ENCODE results near the gene SLC35A2.

SLC35A2 gene

DNA sequence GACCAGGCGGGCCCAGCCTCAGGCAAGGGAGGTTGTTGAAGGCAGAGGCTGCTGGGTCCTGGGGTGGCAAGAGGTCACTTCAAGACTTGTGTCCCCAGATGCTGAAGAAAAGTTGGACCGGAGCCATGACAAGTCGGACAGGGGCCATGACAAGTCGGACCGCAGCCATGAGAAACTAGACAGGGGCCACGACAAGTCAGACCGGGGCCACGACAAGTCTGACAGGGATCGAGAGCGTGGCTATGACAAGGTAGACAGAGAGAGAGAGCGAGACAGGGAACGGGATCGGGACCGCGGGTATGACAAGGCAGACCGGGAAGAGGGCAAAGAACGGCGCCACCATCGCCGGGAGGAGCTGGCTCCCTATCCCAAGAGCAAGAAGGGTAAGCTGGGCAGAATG, 9.3 kb downstream of the SLC35A2 start:
- Mint-ChIP-seq H3K36me3 (ENCODE audit: low read depth) (peaks cover 28% of the 10 kb centered on the region), H3K27me3 (ENCODE audit: low read depth, poor library complexity) (peaks cover 3% of the 10 kb centered on the region), H3K9me3 (peaks cover 33% of the 10 kb centered on the region), H3K4me1 (peaks cover 7% of the 10 kb centered on the region), H3K27ac (peak overlapping the region; percentile 94), H3K4me3 (no peak overlapping the region)
- DNase-seq: no peak
- TF ChIP-seq, protein P1, sequence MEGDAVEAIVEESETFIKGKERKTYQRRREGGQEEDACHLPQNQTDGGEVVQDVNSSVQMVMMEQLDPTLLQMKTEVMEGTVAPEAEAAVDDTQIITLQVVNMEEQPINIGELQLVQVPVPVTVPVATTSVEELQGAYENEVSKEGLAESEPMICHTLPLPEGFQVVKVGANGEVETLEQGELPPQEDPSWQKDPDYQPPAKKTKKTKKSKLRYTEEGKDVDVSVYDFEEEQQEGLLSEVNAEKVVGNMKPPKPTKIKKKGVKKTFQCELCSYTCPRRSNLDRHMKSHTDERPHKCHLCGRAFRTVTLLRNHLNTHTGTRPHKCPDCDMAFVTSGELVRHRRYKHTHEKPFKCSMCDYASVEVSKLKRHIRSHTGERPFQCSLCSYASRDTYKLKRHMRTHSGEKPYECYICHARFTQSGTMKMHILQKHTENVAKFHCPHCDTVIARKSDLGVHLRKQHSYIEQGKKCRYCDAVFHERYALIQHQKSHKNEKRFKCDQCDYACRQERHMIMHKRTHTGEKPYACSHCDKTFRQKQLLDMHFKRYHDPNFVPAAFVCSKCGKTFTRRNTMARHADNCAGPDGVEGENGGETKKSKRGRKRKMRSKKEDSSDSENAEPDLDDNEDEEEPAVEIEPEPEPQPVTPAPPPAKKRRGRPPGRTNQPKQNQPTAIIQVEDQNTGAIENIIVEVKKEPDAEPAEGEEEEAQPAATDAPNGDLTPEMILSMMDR (IDR thresholded peaks at IDR 0.05): no peak

DNA sequence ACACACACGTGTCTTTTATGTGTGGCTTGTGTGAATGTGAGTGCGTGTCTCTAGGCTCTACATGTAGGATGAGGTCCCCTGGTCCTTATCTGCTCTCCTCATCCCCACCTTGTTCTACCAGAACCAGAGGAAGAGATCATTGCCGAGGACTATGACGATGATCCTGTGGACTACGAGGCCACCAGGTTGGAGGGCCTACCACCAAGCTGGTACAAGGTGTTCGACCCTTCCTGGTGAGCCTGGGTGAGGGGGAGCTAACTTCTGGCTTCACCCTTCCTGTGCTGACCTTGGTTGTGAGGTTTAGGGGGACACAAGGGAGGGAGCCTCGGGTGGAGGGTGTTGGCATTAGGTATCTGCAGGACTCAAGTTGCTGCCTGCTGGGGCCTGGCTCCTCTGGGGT, 10.4 kb downstream of the SLC35A2 start:
- Mint-ChIP-seq H3K4me1 (peaks cover 16% of the 10 kb centered on the region), H3K4me3 (no peak overlapping the region), H3K9me3 (peaks cover 40% of the 10 kb centered on the region), H3K27me3 (ENCODE audit: low read depth, poor library complexity) (peaks cover 3% of the 10 kb centered on the region), H3K36me3 (ENCODE audit: low read depth) (peaks cover 28% of the 10 kb centered on the region), H3K27ac (no peak overlapping the region)
- DNase-seq: no peak
- TF ChIP-seq, protein P1 (IDR thresholded peaks at IDR 0.05): no peak

DNA sequence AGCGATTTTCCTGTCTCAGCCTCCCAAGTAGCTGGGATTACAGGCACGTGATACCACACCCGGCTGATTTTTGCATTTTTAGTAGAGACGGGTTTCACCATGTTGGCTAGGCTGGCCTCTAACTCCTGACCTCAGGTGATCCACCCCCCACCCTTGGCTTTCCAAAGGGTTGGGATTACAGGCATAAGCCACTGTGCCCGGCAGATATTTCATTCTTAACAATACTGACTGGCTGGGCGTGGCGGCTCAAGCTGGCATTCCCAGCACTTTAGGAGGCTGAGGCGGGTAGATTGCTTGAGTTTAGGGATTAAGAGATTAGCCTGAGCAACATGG, 12.4 kb downstream of the SLC35A2 start:
- DNase-seq: no peak
- TF ChIP-seq, protein P1 (IDR thresholded peaks at IDR 0.05): no peak
- H3K4me1 Mint-ChIP-seq: peaks cover 28% of the 10 kb centered on the region
- H3K27ac Mint-ChIP-seq: no peak overlapping the region
- peaks cover 3% of the 10 kb centered on the region for H3K27me3 Mint-ChIP-seq (ENCODE audit: low read depth, poor library complexity)
- peaks cover 35% of the 10 kb centered on the region for H3K36me3 Mint-ChIP-seq (ENCODE audit: low read depth)
- H3K4me3 Mint-ChIP-seq: peak overlapping the region; percentile 38
- H3K9me3 Mint-ChIP-seq: peaks cover 48% of the 10 kb centered on the region

DNA sequence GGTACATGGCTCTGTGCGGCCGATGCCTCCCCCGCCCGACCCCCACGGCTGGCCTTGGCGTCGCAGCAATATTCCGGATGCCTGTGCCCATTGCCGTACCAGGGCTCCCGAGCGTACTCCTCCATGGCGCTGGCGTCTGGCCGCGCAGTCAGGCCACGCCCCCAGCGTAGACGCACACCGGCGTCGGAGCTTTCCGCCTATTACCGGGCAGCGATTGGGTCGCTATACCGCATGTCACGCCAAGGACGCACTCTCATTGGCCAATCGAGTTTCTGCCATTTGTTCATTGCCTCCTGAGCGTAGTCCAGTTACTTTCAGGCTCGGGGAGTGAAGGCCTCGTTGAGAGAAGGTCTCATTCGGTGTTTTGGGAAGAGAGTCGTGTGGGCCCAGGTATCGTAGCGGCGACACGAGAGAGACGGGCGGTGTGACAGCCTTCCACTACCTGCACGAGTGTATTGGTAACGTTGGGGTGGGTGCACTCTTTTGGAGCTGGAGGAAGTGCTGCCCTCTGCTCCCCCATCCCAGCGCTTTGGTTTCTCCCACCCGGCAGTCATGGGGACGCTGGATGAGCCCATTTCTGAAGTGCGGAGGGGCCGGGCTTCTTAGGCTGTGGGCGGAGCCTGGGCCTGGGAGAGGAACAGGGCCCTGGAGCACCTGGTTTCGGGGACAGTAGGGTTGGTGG, 13.7 kb downstream of the SLC35A2 start, which contains the start of the genes PQBP1 and TIMM17B:
Gene PQBP1 (plus strand): TSS at position 306 of the 682 bp plus-strand sequence. CDS start 580 bp downstream, outside the sequence.
Gene TIMM17B (minus strand): TSS at position 144 of the 682 bp plus-strand sequence. CDS start 19 bp downstream, at position 125.
- H3K27ac Mint-ChIP-seq: peak within 1 kb of the TSS; percentile 99

DNA sequence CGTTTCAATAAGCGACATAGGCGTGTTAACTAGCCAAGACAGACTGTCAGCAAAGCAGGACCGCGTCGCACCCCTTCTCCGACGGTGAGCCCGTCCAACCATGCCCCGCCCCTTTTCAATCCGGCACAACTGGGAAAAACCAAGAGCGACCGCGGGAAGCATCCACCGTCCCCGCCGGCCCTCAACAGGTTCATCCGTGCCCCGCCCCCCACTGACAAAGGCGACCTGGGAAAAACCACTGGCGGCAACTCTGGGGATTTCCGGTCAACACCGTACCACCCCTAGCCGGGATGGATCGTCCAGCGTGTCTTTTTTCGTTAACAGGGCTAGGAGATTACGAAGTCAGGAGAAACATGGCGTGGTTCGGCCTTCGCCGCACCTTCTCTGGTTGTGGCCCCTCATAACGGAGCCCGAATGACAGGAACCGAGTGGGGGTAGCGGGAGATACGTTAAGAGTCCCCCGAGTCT, 14.3 kb downstream of the SLC35A2 start:
- Mint-ChIP-seq H3K27ac (peak overlapping the region; percentile 99), H3K4me3 (peak overlapping the region; percentile 87), H3K4me1 (peaks cover 28% of the 10 kb centered on the region), H3K27me3 (ENCODE audit: low read depth, poor library complexity) (peaks cover 6% of the 10 kb centered on the region), H3K9me3 (peaks cover 38% of the 10 kb centered on the region), H3K36me3 (ENCODE audit: low read depth) (peaks cover 23% of the 10 kb centered on the region)
- peak; percentile 83 for DNase-seq
- TF ChIP-seq, protein P1 (IDR thresholded peaks at IDR 0.05): no peak

More for the DNA sequence above, 13.7 kb downstream of the SLC35A2 start, which contains the start of the genes PQBP1 and TIMM17B:
- TF ChIP-seq, protein P1 (IDR thresholded peaks at IDR 0.05): no peak
- Mint-ChIP-seq H3K36me3 (ENCODE audit: low read depth) (peaks cover 29% of the 10 kb centered on the region), H3K4me1 (peaks cover 28% of the 10 kb centered on the region), H3K9me3 (peaks cover 42% of the 10 kb centered on the region), H3K27me3 (ENCODE audit: low read depth, poor library complexity) (peaks cover 6% of the 10 kb centered on the region), H3K4me3 (peak within 1 kb of the TSS; percentile 87)
- peak; percentile 83 for DNase-seq
